Ascending aorta (tissue), 2 donors: ENCODE results near the gene ZMIZ1. TPM values are rescaled to one million over a fixed set of nuclear protein-coding genes. Genes with fewer than 3 reads are reported as not detected.

Experiments
- DNase-seq, 2 donors: peaks; one replicate each; pipeline ENCODE4 v3.0.0-alpha.2; 2019; ENCODE audit warnings: low spot score in 2 of 2
- H3K27ac ChIP-seq, 2 donors: fragments of 200-600 bp; sonication (generic); one replicate each; pipeline ENCODE4 v1.5.1; 2016 to 2017; ENCODE audit warnings: mild to moderate bottlenecking in 1 of 2
- H3K27me3 ChIP-seq: fragments of 200-600 bp; sonication (generic); one replicate; pipeline ENCODE4 v1.5.1; 2017
- H3K36me3 ChIP-seq, 2 donors: fragments of 200-600 bp; sonication (generic); one replicate each; pipeline ENCODE4 v1.5.1; 2016
- H3K4me1 ChIP-seq, 2 donors: fragments of 200-600 bp; sonication (generic); one replicate each; pipeline ENCODE4 v1.5.1; 2016 to 2017; ENCODE audit warnings: mild to moderate bottlenecking in 1 of 2
- H3K4me3 ChIP-seq, 2 donors: fragments of 200-600 bp; sonication (generic); one replicate each; pipeline ENCODE4 v1.5.1; 2016 to 2017; ENCODE audit warnings: mild to moderate bottlenecking in 1 of 2
- H3K9me3 ChIP-seq, 2 donors: fragments of 200-600 bp; sonication (generic); one replicate each; pipeline ENCODE4 v1.5.1; 2016
- CTCF ChIP-seq, 3 experiments: fragments of 200-600 bp in 2 of 3; fragments of 450-650 bp in 1 of 3; sonication (generic) in 2 of 3; IDR thresholded peaks; one replicate each; pipeline ENCODE4 v1.5.1; 2016 to 2019; ENCODE audit warnings: antibody characterized with exemption in 3 of 3, mild to moderate bottlenecking in 1 of 3, moderate library complexity in 1 of 3
- intact Hi-C: fragments of 100-400 bp; cut with DNase I; formaldehyde crosslinking; loops from one replicate; pipeline ENCODE4 v1.15.1; 2023
- total RNA-seq: library from RNA; depleted of rRNA; stranded (reverse); fragments of >200 nt; gene quantifications from one replicate; pipeline ENCODE4 v1.1.0, GENCODE V29; 2016

ZMIZ1 gene
- total RNA-seq, 1 donor from 2014 or later = 96.2 TPM

DNA sequence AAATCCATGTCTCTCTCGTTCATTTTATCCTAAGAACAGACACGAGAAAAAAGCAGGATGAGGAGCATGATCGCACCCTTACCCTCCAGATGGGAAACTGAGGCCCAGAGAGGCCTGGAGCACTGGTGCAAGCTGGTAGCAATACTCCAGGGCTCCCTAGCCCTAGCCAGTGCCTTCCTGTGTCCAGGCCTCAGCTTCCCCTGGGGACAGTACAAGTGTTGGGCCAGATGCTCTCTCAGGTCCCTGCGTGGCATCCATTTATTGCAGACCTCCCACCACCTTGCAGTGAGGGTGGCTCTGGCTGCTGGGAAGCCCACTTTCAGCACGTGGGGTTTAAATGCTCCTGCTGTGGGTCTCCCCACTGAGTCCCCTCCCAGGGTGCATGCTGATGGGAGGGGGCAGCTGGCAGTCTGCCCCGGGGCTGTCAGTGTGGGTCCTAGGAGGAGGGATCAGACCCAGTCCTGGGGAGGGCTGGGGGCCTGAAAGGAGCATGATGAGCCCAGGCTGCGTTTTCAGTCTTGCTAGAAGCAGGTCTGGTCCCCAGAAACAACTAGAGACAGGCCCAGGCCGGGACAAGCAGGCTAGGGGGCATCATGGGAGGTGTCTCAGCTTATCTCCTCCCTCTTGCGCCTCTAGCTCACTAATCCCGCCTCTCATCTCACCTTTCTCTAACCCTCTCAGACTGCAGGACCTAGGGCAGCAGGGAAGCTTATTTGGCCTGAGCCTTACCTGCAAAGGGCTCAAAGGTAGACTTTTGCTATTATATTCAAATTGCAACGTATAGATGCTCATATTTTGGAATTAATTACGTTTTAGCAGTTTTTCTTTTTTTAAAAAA, 277.8 kb downstream of the ZMIZ1 start:
- peaks cover 4 to 10% of the 10 kb centered on the region in 2 donors for H3K4me1 ChIP-seq
- no peak overlapping the region for H3K27ac ChIP-seq
- DNase-seq = no peak
- no peaks in the 10 kb centered on the region for H3K27me3 ChIP-seq
- no peak for TF ChIP-seq CTCF (IDR thresholded peaks at IDR 0.05)
- H3K36me3 ChIP-seq = peaks cover 11 to 21% of the 10 kb centered on the region in 2 donors
- peak overlapping the region; percentile 67 to 80 for H3K4me3 ChIP-seq
- H3K9me3 ChIP-seq = no peaks in the 10 kb centered on the region
- intact Hi-C loops = no loop called here

DNA sequence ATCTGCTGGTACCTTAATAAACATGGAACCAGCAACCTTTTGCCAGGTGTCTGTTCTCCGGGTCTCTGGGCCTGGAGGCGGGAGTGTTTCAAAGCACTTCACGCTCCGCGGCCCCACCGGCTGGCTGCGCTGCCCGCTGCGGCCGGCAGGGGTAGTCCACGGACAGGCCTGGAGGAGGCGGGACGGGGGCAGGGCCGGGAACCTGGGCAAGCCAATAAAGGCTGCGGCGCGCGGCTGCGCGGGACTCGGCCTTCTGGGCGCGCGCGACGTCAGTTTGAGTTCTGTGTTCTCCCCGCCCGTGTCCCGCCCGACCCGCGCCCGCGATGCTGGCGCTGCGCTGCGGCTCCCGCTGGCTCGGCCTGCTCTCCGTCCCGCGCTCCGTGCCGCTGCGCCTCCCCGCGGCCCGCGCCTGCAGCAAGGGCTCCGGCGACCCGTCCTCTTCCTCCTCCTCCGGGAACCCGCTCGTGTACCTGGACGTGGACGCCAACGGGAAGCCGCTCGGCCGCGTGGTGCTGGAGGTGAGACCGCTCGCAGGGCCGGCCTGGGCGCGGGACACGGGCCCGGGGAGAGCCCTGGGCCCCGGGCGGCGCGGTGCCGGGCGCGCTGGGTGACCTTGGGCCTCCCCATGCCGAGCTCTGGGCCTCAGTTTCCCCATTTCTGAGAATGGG, 278.6 kb downstream of the ZMIZ1 start, which contains the start of gene PPIF:
Gene PPIF (plus strand): TSS at position 244 of the 668 bp plus-strand sequence. CDS start 80 bp downstream, at position 324.
- H3K27me3 ChIP-seq = no peaks in the 10 kb centered on the region
- peak; percentile 95 to 99 (median 99) for TF ChIP-seq CTCF (IDR thresholded peaks at IDR 0.05)
- DNase-seq = peak; percentile 77 to 97
- H3K27ac ChIP-seq = peak within 1 kb of the TSS; percentile 64 to 73
- intact Hi-C loops = no loop called here
- H3K36me3 ChIP-seq = peaks cover 17 to 29% of the 10 kb centered on the region in 2 donors
- peaks cover 4 to 10% of the 10 kb centered on the region in 2 donors for H3K4me1 ChIP-seq
- H3K4me3 ChIP-seq = peak within 1 kb of the TSS; percentile 67 to 80
- no peaks in the 10 kb centered on the region for H3K9me3 ChIP-seq

GRCh38 chr10:79347894-79348639, 279.3 kb downstream of the ZMIZ1 start:
- DNase-seq = peak in 1 of 2 donors; percentile 84
- no peak for TF ChIP-seq CTCF (IDR thresholded peaks at IDR 0.05)
- Histone ChIP-seq H3K27me3 (no peaks in the 10 kb centered on the region), H3K36me3 (peaks cover 20 to 36% of the 10 kb centered on the region in 2 donors), H3K4me1 (peaks cover 4 to 10% of the 10 kb centered on the region in 2 donors), H3K4me3 (peak overlapping the region; percentile 67 to 80), H3K27ac (peak overlapping the region; percentile 64 to 73), H3K9me3 (no peaks in the 10 kb centered on the region)
- intact Hi-C loops = no loop called here

- Histone ChIP-seq H3K27ac (peak overlapping the region in 1 of 2 donors; percentile 73), H3K4me1 (peaks cover 4 to 10% of the 10 kb centered on the region in 2 donors), H3K4me3 (peak overlapping the region; percentile 67 to 80), H3K36me3 (peaks cover 24 to 40% of the 10 kb centered on the region in 2 donors), H3K27me3 (no peaks in the 10 kb centered on the region), H3K9me3 (no peaks in the 10 kb centered on the region)
- DNase-seq = no peak
- intact Hi-C loops = no loop called here
- TF ChIP-seq CTCF (IDR thresholded peaks at IDR 0.05) = no peak
Observed at GRCh38 chr10:79348640-79348988, 279.8 kb downstream of the ZMIZ1 start.

- intact Hi-C loops = no loop called here
- peaks cover 4 to 10% of the 10 kb centered on the region in 2 donors for H3K4me1 ChIP-seq
- no peaks in the 10 kb centered on the region for H3K9me3 ChIP-seq
- H3K27ac ChIP-seq = no peak overlapping the region
- DNase-seq = no peak
- H3K27me3 ChIP-seq = no peaks in the 10 kb centered on the region
- no peak overlapping the region for H3K4me3 ChIP-seq
- no peak for TF ChIP-seq CTCF (IDR thresholded peaks at IDR 0.05)
- peaks cover 24 to 45% of the 10 kb centered on the region in 2 donors for H3K36me3 ChIP-seq
Observed at GRCh38 chr10:79349072-79349491, 280.3 kb downstream of the ZMIZ1 start.
